HG03354 (cell line): ENCODE measurements around the gene PNP.
A peak's percentile ranks its signal among the peaks of the same experiment; 100 is the strongest.

Experiments used
- ATAC-seq: cut with Tn5 transposase; IDR thresholded peaks from one replicate; pipeline ENCODE4 v1.9.1; 2021; ENCODE audit warnings: mild to moderate bottlenecking; ENCODE audit not compliant: unreplicated experiment, poor library complexity, severe bottlenecking

Gene PNP

GRCh38 chr14:20454516-20455354, 14.5 kb upstream of the PNP start, which contains the start of the genes APEX1 and OSGEP:
Gene APEX1 (plus strand): TSS chr14:20455226. CDS start chr14:20455646, 420 bp downstream.
Gene OSGEP (minus strand): TSS chr14:20454812. CDS start chr14:20454683, 129 bp downstream.
- ATAC-seq = peak; percentile 89

- peak; percentile 64 for ATAC-seq
These were observed 13.6 kb upstream of the PNP start for GRCh38 chr14:20455355-20456300.

GRCh38 chr14:20456971-20457370, 12.2 kb upstream of the PNP start:
- ATAC-seq = no peak

- no peak for ATAC-seq
These were observed 11.0 kb upstream of the PNP start for GRCh38 chr14:20458031-20458789.

GRCh38 chr14:20460458-20461224, 8.6 kb upstream of the PNP start:
- peak; percentile 16 for ATAC-seq

- peak; percentile 94 for ATAC-seq
These were observed 7.7 kb upstream of the PNP start, which contains the start of gene PIP4P1 for GRCh38 chr14:20461225-20462141. Gene PIP4P1 (minus strand): TSS chr14:20461434. CDS start chr14:20461325, 109 bp downstream.

- ATAC-seq = no peak
These were observed 403 bp upstream of the PNP start for GRCh38 chr14:20468764-20469241.

- peak; percentile 36 for ATAC-seq
These were observed 840 bp downstream of the PNP start for GRCh38 chr14:20469890-20470602.

GRCh38 chr14:20470603-20470901, 1.3 kb downstream of the PNP start:
- ATAC-seq = no peak

- ATAC-seq = no peak
These were observed 3.4 kb downstream of the PNP start for GRCh38 chr14:20472536-20473169.

GRCh38 chr14:20476776-20477175, 7.6 kb downstream of the PNP start:
- no peak for ATAC-seq

GRCh38 chr14:20477211-20477876, 8.1 kb downstream of the PNP start:
- no peak for ATAC-seq

GRCh38 chr14:20478894-20479293, 9.7 kb downstream of the PNP start:
- no peak for ATAC-seq

GRCh38 chr14:20482382-20482781, 13.2 kb downstream of the PNP start:
- ATAC-seq = no peak

- no peak for ATAC-seq
These were observed 16.7 kb downstream of the PNP start for GRCh38 chr14:20485900-20486299.

- ATAC-seq = no peak
These were observed 17.6 kb downstream of the PNP start for GRCh38 chr14:20486684-20487395.
